NCI-H146 treated with DMSO at 0.1 percent for 48 hours (cell line): ENCODE results near the gene PHOX2A.
"Not testable (repeated sequence)": the region's sequence is repeated elsewhere in the genome, so short reads cannot be mapped to it uniquely, and the experiment has no call there.

ENCODE experiments used
- DNase-seq: peaks from one replicate; lab custom pipeline; 2025; ENCODE audit not compliant: unreplicated experiment; lab: John Stamatoyannopoulos, UW

Gene PHOX2A

DNA sequence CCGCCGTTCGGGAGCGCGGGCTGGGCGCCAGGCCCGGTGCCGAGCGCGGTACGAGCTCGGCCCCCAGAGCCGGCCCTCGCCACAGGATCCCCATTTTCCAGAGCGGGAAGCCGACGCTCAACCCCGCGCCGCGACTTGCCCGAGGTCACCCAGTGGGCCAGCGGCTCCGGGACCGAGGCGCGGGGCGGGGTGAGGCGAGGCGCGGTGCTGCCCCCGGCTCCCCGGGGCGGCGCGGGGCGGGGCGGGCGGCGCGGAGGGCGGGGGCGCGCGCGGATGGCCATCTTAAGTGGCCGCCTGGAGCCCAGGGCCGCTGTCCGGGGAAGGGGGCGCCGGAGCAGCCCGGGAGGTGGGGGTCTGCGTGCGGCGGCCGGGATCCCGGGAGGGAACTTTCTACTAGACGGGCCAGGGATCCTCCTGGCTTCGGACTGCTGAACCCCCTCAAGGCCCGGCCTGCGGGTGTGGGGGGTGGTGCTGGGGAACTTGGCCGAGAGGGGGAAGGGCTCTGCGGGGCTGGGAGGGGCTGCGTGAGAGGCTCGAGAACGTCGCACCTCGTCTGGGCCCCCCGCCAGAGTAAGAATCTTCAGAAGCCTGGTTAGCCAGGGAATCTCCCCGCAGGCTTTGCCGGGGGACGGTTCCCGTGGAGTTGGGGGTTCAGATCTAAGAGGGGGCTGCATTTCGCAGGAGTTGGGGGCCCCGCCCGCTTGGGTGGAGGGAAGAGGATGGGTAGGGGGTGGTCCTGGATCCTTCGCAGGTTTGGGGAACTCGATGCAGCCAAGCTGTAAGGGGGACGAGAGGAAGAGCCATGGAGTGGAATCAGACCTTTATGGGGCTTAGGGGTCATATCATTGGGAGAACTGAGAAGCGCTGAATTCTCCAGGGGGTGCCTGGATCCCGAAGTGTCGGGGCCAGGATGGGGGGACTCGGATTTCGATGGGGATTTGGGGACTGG lies 20.1 kb downstream of the PHOX2A start:
- no peak for DNase-seq

DNA sequence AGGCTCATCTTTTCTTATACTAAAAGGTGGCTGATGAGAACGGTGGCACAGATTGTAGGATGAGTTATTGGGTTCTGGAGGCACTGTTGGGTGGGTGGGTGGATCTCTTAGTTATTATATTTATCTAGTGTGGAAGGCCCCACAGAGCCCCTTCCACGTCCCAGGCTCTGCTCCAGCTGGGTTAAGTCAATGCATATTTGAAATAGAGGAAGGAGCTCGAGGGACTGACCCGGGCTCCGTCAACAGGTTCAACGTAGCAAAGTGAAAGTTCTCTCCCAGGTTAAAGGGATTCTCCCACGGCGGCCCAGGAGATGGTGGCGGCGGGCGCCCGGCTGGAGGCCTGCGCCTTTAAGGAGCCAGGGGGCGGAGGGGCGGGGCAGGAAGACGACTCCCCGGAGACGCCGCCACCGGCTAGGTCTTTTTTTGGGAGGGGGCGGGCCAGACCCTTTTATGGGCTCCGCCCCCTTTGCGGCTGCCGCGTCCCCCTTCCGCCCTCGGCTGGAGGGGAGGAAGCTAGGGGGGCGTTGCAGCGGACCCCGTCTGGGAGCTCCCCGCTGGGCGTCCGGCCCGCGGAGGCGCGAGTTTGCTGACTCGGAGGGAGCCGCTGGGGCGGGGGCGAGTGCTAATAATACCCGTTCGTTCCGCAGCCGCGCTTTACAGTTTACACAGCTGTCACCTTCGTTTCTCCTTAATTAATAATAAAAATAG lies 20.9 kb downstream of the PHOX2A start:
- peak; percentile 99 for DNase-seq

DNA sequence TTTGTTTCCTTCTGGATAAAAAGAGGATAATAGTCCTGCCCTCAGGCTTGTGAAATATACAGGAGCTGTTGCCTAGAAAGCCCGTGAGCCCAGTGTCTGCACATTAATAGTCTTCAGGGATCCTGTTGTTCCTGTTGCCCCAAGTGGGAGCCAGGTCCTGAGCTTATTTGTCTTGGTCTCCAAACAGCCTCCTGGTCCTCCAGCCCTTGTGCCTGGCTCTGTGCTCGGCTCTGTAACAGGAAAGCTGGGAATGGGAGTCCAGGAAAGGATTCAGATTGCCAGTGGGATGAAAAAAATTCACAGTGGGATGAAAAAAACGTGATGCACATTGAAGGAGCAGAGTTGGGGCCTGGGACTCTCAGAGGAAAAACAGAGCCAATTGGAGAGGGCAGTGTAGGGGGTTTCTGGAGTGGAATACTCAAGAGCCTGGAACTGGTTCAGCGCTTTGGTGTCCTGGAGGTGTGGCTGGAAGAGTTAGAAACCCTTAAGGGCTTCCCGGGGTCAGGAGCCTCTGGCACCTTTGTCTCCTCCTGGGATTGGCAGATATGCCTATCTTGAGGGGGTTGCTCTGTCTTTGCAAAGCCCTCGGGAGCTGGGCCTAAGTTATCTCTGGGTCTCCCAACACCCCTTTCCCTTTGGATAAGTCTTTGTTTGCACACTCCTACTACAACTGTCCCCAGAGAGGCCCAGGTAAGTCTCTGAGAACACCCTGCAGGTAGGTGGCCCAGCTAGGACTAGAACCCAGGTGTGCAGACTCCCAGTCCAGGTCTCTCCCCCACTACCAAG lies 21.7 kb downstream of the PHOX2A start:
- no peak for DNase-seq

DNA sequence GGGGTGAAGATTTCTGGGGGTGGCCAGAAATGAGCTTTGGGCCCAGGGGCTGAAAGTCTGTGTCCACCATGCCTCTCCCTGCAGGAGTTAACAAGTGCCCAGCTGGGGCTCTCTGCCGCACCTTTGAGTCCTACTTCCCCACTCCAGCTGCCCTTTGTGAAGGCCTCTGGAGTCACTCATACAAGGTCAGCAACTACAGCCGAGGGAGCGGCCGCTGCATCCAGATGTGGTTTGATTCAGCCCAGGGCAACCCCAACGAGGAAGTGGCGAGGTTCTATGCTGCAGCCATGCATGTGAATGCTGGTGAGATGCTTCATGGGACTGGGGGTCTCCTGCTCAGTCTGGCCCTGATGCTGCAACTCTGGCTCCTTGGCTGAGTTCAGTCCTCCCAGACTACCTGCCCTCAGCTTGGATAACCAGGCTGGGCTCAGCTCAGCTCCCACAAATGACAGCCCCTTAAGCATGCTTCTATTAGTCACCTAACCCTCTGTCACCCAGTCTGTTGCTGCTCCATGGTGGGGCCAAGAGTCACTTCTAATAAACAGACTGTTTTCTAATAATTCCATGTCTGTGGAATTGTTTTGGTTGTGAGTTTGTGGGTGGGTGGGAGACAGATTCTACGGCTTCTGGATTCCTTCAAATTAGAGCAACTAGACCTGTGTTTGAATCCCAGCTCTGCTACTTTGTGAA lies 22.4 kb downstream of the PHOX2A start:
- no peak for DNase-seq

DNA sequence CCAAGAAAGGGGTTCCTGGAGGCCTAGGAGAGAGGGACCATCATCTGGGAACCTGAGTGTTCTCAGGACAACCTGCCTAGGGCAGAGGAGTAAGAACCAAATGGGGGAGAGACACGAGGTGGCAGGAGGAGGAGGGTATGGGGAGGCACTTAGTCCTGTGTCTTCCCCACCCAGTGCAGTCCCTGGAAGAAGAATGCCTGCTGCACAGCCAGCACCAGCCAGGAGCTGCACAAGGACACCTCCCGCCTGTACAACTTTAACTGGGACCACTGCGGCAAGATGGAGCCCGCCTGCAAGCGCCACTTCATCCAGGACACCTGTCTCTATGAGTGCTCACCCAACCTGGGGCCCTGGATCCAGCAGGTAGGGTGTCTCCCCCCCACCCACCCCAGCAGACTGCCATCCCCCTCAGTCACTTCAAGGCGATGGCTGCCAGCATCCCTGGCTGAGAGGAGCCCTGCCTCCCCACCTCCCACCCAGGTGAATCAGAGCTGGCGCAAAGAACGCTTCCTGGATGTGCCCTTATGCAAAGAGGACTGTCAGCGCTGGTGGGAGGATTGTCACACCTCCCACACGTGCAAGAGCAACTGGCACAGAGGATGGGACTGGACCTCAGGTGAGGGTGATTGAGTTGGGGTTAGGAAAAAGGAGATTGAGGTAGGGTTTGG lies 23.1 kb downstream of the PHOX2A start:
- DNase-seq = no peak

DNA sequence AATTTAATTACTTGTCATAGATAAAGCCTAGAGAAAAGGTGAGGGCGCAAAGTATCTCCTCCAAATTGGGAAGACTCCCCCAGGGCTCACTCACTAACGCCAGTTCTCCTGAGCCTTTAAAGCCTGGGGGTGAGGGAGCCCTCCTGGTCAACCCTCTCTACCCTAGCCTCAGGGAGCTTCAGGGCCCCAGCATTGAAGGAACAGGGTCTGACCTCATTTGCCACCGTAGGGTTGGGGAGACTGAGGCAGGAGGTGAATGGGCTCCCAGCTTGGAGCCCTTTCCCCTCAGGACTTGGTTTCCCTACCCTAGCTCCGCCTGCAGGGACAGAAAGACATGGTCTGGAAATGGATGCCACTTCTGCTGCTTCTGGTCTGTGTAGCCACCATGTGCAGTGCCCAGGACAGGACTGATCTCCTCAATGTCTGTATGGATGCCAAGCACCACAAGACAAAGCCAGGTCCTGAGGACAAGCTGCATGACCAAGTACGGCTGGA lies 25.7 kb downstream of the PHOX2A start:
- no peak for DNase-seq

DNA sequence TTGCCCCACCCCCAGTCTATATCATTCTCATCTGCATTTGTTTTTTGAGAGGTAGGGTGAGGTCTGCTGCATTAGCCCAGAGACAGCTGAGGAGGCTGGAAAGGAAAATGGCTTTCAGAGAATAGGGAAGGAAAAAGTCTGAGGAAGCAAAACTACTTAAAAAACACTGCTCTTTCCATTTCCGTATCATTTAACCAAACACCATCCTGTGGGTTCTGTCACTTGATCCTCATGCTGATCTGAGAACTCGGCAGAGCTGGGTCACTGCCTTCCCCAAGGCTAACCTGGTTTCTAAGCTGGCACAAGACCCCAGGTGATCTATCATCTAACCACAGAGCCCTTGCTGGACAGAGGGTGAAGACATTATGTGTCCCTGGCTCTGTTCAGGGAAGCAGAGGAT lies 26.1 kb downstream of the PHOX2A start:
- DNase-seq = no peak

DNA sequence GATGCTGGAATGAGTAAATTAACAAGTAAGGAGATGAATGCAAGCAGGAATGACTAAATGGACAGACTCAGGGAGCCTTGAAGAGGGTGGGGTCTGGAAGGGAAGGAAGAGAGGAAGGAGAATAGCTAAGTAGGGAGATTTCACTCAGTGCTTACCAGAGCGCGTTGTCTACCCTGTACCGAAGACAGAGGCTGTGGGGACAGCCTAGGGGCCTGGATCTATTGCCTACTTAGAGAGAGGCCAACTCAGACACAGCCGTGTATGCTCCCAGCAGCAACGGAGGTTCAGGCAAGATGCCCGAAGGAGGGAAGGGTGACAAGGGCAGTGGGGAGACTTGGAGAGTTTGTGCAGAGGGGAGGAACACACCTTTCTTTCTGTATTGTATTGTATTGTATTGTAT lies 27.3 kb downstream of the PHOX2A start, which contains the start of gene FOLR2:
TSS of gene FOLR2 (plus strand) at position 157 of the 400 bp plus-strand sequence. CDS start 1,791 bp downstream, outside the sequence.
- DNase-seq = no peak

- DNase-seq = no peak
These were observed 34.9 kb downstream of the PHOX2A start for GRCh38 chr11:72209101-72209500.

DNA sequence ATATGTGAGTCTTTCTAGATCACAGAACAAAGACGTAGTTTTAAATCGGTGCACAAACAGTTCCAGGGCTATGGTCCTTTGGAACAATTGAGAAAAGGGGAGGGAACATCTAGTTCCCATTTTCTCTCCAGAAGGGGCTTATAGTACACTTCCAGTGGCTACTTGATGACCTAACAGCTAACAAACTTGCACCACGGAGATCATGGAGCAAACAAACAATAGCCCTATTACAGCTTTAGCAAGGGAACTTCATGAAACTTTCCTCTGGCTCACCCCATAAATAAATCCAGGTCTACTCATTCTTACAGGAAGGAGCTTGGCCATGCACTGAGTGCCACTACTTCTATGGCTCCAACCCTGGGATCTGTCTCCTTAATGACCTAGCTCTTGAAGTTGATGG lies 35.7 kb downstream of the PHOX2A start:
- DNase-seq = no peak

DNA sequence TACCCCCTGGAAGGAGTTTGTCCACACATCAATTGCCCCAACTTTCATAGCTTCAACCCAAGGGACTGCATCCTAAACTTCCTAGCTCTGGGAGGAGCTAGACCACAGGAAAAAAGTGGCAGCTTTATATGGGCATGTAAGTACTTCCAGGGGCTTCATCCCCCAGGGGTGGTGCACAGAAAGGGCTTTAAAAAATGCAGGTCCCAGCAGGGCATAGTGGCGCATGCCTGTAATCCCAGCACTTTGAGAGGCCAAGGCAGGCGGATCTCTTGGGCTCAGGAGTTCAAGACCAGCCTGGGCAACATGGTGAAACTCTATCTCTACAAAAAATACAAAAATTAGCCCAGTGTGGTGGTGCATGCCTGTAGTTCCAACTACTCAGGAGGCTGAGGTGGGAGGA lies 37.2 kb downstream of the PHOX2A start:
- DNase-seq = not testable (repeated sequence)

DNA sequence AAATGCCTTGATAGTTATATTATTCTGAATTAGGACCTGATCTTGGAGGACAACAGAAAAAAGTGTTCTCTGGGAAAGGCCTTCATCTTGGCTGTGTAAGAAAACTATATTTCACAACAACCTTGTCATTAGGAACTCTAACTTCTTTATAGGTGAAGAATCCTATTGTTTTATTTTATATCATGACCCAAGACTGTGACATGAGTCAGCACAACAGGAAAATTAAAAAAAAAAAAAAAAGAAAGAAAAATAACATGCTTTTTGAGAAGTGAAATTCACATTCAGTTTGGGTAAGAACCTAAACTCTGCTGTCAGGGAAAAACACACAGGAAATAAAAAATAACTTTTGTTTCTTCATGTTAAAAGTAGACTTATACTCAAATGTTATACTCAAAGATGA lies 39.1 kb downstream of the PHOX2A start:
- no peak for DNase-seq

DNA sequence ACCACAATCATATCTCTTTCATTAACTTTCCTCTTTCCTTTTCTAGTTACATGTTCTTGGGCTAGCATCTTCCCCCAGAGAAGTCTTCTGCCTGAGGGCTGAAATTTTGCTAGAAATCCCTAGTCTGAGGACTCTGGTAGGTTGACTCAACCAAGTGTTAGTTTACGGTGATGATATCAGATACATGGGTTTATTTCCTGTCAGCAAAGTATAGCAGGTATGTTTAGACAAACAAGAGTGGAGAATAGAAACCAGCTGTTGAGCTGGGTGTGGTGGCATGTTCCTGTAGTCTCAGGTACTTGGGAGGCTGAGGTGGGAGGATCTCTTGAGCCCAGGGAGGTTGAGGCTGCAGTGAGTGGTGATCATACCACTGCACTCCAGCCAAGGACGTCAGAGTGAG lies 40.8 kb downstream of the PHOX2A start:
- no peak for DNase-seq

GRCh38 chr11:72202571-72202970 lies 41.4 kb downstream of the PHOX2A start:
- no peak for DNase-seq

GRCh38 chr11:72201445-72201844 lies 42.5 kb downstream of the PHOX2A start:
- not testable (repeated sequence) for DNase-seq

GRCh38 chr11:72195518-72196270 lies 48.3 kb downstream of the PHOX2A start:
- no peak for DNase-seq

GRCh38 chr11:72191961-72192381 lies 52.0 kb downstream of the PHOX2A start, which contains the start of gene FOLR1:
Gene FOLR1, plus strand, starts transcription at chr11:72192140. Its CDS starts 34 bp downstream, at chr11:72192174.
- DNase-seq = no peak

DNA sequence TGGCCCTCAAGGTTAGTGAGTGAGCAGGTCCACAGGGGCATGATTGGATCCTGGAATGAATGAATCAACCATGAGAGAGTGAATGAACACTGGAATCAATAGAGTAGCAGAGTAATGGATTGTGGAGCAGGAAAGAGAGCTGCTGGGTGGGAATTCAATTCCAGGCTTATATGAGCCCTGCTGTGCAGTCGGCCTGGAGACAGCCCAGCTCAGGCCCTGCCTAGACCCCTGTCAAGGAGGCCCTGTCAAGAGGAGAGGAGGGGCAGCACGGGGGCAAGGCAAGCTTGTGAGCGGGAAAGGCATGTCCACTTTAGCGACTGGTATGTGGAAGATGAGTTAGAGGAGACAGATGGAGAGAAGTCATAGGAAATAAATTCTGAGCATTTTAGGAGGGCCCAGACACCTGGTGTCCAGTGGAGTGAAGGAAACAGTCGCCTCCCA lies 53.3 kb downstream of the PHOX2A start:
- DNase-seq = no peak
